Small intestine (tissue), 7 donors: ENCODE measurements around the gene USP24. TPM values are rescaled to one million over a fixed set of nuclear protein-coding genes. Genes with fewer than 3 reads are reported as not detected.
A peak's percentile ranks its signal among the peaks of the same experiment; 100 is the strongest.

ENCODE experiments used
- DNase-seq, 2 donors: peaks; one replicate each; pipeline versions ENCODE4 v3.0.0 to v3.0.0-alpha.2; 2013
- FAIRE-seq: peaks from 2 replicates; lab custom pipeline; 2012; peaks lifted over from hg19 to GRCh38; lab: Jason Lieb, UNC
- H3K27ac ChIP-seq, 3 donors: one replicate each; pipeline ENCODE4 v1.5.1; 2013; ENCODE audit warnings: low read length in 2 of 3, mild to moderate bottlenecking in 2 of 3, control low read depth in 1 of 3, inconsistent platforms in 1 of 3, low read depth in 1 of 3, moderate library complexity in 1 of 3
- H3K27me3 ChIP-seq, 3 donors: one replicate each; pipeline ENCODE4 v1.6.1; 2013; ENCODE audit warnings: low read length in 3 of 3, inconsistent platforms in 1 of 3; ENCODE audit not compliant: control insufficient read depth in 3 of 3, insufficient read depth in 3 of 3
- H3K36me3 ChIP-seq, 3 donors: one replicate each; pipeline ENCODE4 v1.6.1; 2013; ENCODE audit warnings: low read length in 3 of 3, inconsistent platforms in 1 of 3, low read depth in 1 of 3, mild to moderate bottlenecking in 1 of 3, moderate library complexity in 1 of 3; ENCODE audit not compliant: control insufficient read depth in 3 of 3, insufficient read depth in 2 of 3
- H3K4me1 ChIP-seq, 3 donors: one replicate each; pipeline ENCODE4 v1.6.1; 2013; ENCODE audit warnings: low read length in 2 of 3, inconsistent platforms in 1 of 3, low read depth in 1 of 3, mild to moderate bottlenecking in 1 of 3, moderate library complexity in 1 of 3; ENCODE audit not compliant: control insufficient read depth in 3 of 3, insufficient read depth in 2 of 3
- H3K4me3 ChIP-seq, 3 donors: one replicate each; pipeline ENCODE4 v1.5.1; 2013; ENCODE audit warnings: low read length in 3 of 3, control low read depth in 1 of 3, inconsistent platforms in 1 of 3, low read depth in 1 of 3, mild to moderate bottlenecking in 1 of 3, moderate library complexity in 1 of 3
- H3K9me3 ChIP-seq, 2 donors: one replicate each; pipeline ENCODE4 v1.6.1; 2013; ENCODE audit warnings: low read depth in 1 of 2, low read length in 1 of 2; ENCODE audit not compliant: control insufficient read depth in 2 of 2, insufficient read depth in 1 of 2
- WGBS, 3 donors: extraction: QIAGEN DNeasy Blood & Tissue Kit; methylation state at CpG; one replicate each; pipeline ENCODE4 v1.1.7; 2013; 5-methylcytosine and 5-hydroxymethylcytosine counted together
- polyA plus RNA-seq, 4 donors: library from polyadenylated mRNA; stranded (reverse) in 3 of 4; unstranded in 1 of 4; fragments of 200-250 nt in 3 of 4; fragments of 120-200 nt in 1 of 4; gene quantifications; one replicate each; pipeline versions ENCODE4 v1.2.1 to v1.2.3, GENCODE V29; 2013
- donor health status: healthy with polysubstance abuse.
- donor health status: control.
- donor health status: control.
- donor health status: Bipolar disorder and iron deficiency.
- donor health status: healthy.

Gene USP24
- polyA plus RNA-seq, 4 donors = 7.3 to 38.3 (median 11.2) TPM

GRCh38 chr1:55224729-55225128 is 9.6 kb upstream of the USP24 start:
- Histone ChIP-seq H3K9me3 (no peaks in the 10 kb centered on the region), H3K4me3 (no peak overlapping the region), H3K36me3 (no peaks in the 10 kb centered on the region), H3K27me3 (peaks cover 0 to 2% (median 0%) of the 10 kb centered on the region in 3 donors), H3K27ac (no peak overlapping the region), H3K4me1 (no peaks in the 10 kb centered on the region)
- WGBS, 3 donors = 86 to 100% (median 93%) methylated on average over 1 of the region's 1 CpG
- no peak for DNase-seq
- no peak for FAIRE-seq

- Histone ChIP-seq H3K36me3 (no peaks in the 10 kb centered on the region), H3K4me1 (no peaks in the 10 kb centered on the region), H3K9me3 (no peaks in the 10 kb centered on the region), H3K4me3 (no peak overlapping the region), H3K27me3 (peaks cover 0 to 2% (median 0%) of the 10 kb centered on the region in 3 donors), H3K27ac (no peak overlapping the region)
- no peak for FAIRE-seq
- DNase-seq = no peak
- 77 to 82% (median 80%) methylated on average over 6 of the region's 6 CpGs for WGBS, 3 donors
Measured at GRCh38 chr1:55222152-55222551, 7.0 kb upstream of the USP24 start.

GRCh38 chr1:55217226-55217986 is 2.2 kb upstream of the USP24 start:
- 21 to 35% (median 26%) methylated on average over 6 of the region's 6 CpGs for WGBS, 3 donors
- H3K27ac ChIP-seq = peak overlapping the region in 1 of 3 donors; percentile 72
- DNase-seq (peak in 1 of 2 donors; percentile 47), FAIRE-seq (no peak)
- no peak overlapping the region for H3K4me3 ChIP-seq
- no peaks in the 10 kb centered on the region for H3K36me3 ChIP-seq
- H3K27me3 ChIP-seq = no peaks in the 10 kb centered on the region
- peaks cover 0 to 7% (median 7%) of the 10 kb centered on the region in 3 donors for H3K4me1 ChIP-seq
- H3K9me3 ChIP-seq = no peaks in the 10 kb centered on the region

- FAIRE-seq (no peak), DNase-seq (peak; percentile 12 to 24)
- Histone ChIP-seq H3K36me3 (no peaks in the 10 kb centered on the region), H3K27ac (peak overlapping the region; percentile 85 to 95 (median 94)), H3K27me3 (no peaks in the 10 kb centered on the region), H3K9me3 (no peaks in the 10 kb centered on the region), H3K4me1 (peaks cover under 1 to 19% (median 13%) of the 10 kb centered on the region in 3 donors), H3K4me3 (peak overlapping the region; percentile 76 to 96 (median 95))
- WGBS, 3 donors = 32 to 36% (median 32%) methylated on average over 9 of the region's 9 CpGs
Measured at GRCh38 chr1:55216096-55216495, 932 bp upstream of the USP24 start.

- Histone ChIP-seq H3K4me3 (peak overlapping the region; percentile 76 to 96 (median 95)), H3K4me1 (peaks cover 3 to 21% (median 13%) of the 10 kb centered on the region in 3 donors), H3K27me3 (no peaks in the 10 kb centered on the region), H3K27ac (peak overlapping the region; percentile 85 to 95 (median 94)), H3K9me3 (no peaks in the 10 kb centered on the region), H3K36me3 (no peaks in the 10 kb centered on the region)
- 0 to 1% (median 0%) methylated on average over 11 to 29 of the region's 29 CpGs for WGBS, 3 donors
- FAIRE-seq (no peak), DNase-seq (no peak)
Measured at GRCh38 chr1:55214934-55215193, 300 bp downstream of the USP24 start.

- Histone ChIP-seq H3K27me3 (no peaks in the 10 kb centered on the region), H3K4me1 (peaks cover 3 to 21% (median 13%) of the 10 kb centered on the region in 3 donors), H3K9me3 (no peaks in the 10 kb centered on the region), H3K36me3 (no peaks in the 10 kb centered on the region), H3K4me3 (peak overlapping the region; percentile 76 to 96 (median 95)), H3K27ac (peak overlapping the region; percentile 85 to 95 (median 94))
- FAIRE-seq (no peak), DNase-seq (peak; percentile 49 to 77)
- WGBS, 3 donors = 1% methylated on average over 35 to 46 of the region's 46 CpGs
Measured at GRCh38 chr1:55214212-55214933, 791 bp downstream of the USP24 start.

- WGBS, 3 donors = 2 to 11% (median 4%) methylated on average over 7 of the region's 7 CpGs
- DNase-seq = peak; percentile 7 to 47
Measured at GRCh38 chr1:55213885-55214211, 1.3 kb downstream of the USP24 start.

GRCh38 chr1:55213151-55213884 is 1.8 kb downstream of the USP24 start:
- Histone ChIP-seq H3K36me3 (no peaks in the 10 kb centered on the region), H3K4me1 (peaks cover 3 to 21% (median 13%) of the 10 kb centered on the region in 3 donors), H3K4me3 (peak overlapping the region in 2 of 3 donors; percentile 76 to 95), H3K9me3 (no peaks in the 10 kb centered on the region), H3K27ac (peak overlapping the region in 1 of 3 donors; percentile 94), H3K27me3 (no peaks in the 10 kb centered on the region)
- peak in 1 of 2 donors; percentile 9 for DNase-seq
- 4 to 22% (median 9%) methylated on average over 10 of the region's 10 CpGs for WGBS, 3 donors
- no peak for FAIRE-seq

More at GRCh38 chr1:55213885-55214211, 1.3 kb downstream of the USP24 start:
- Histone ChIP-seq H3K4me1 (peaks cover 3 to 21% (median 13%) of the 10 kb centered on the region in 3 donors), H3K4me3 (peak overlapping the region in 2 of 3 donors; percentile 76 to 95), H3K27ac (peak overlapping the region; percentile 60 to 95 (median 94)), H3K27me3 (no peaks in the 10 kb centered on the region), H3K9me3 (no peaks in the 10 kb centered on the region), H3K36me3 (no peaks in the 10 kb centered on the region)
- FAIRE-seq = no peak
